Epithelial cell of proximal tubule (primary cell): ENCODE measurements around the gene DENND5A. TPM values are rescaled to one million over a fixed set of nuclear protein-coding genes. Genes with fewer than 3 reads are reported as not detected.

Experiments used
- DNase-seq: peaks from one replicate; pipeline ENCODE4 v3.0.0-alpha.2; 2011; ENCODE audit warnings: low read depth
- H3K4me3 ChIP-seq: 2 replicates; pipeline ENCODE4 v1.5.1; 2011; ENCODE audit warnings: low read depth, mild to moderate bottlenecking, low read length
- CTCF ChIP-seq: conservative IDR thresholded peaks from 2 replicates; pipeline ENCODE4 v1.5.1; 2012; ENCODE audit warnings: low read depth, mild to moderate bottlenecking, low read length
- total RNA-seq: library from RNA; depleted of rRNA; stranded (reverse); fragments of >200 nt; gene quantifications from 2 replicates; pipeline ENCODE4 v1.2.3, GENCODE V29; 2015

DENND5A gene
- total RNA-seq, 1 donor from 2014 or later = 75.0 TPM

GRCh38 chr11:9148035-9148434, 117.1 kb downstream of the DENND5A start:
- DNase-seq = no peak
- TF ChIP-seq CTCF = no peak

GRCh38 chr11:9146477-9146876, 118.7 kb downstream of the DENND5A start:
- H3K4me3 ChIP-seq = no peak overlapping the region
- TF ChIP-seq CTCF = no peak
- no peak for DNase-seq

More at GRCh38 chr11:9148035-9148434, 117.1 kb downstream of the DENND5A start:
- no peak overlapping the region for H3K4me3 ChIP-seq

GRCh38 chr11:9145283-9145682, 119.9 kb downstream of the DENND5A start:
- no peak overlapping the region for H3K4me3 ChIP-seq
- no peak for DNase-seq
- no peak for TF ChIP-seq CTCF

- no peak for DNase-seq
- no peak for TF ChIP-seq CTCF
Measured at GRCh38 chr11:9144828-9145227, 120.3 kb downstream of the DENND5A start.

GRCh38 chr11:9143721-9144120, 121.4 kb downstream of the DENND5A start:
- no peak for TF ChIP-seq CTCF
- no peak for DNase-seq

More at GRCh38 chr11:9144828-9145227, 120.3 kb downstream of the DENND5A start:
- H3K4me3 ChIP-seq = no peak overlapping the region

GRCh38 chr11:9142732-9143131, 122.4 kb downstream of the DENND5A start:
- DNase-seq = no peak
- no peak for TF ChIP-seq CTCF
- no peak overlapping the region for H3K4me3 ChIP-seq

More at GRCh38 chr11:9143721-9144120, 121.4 kb downstream of the DENND5A start:
- H3K4me3 ChIP-seq = no peak overlapping the region

- no peak for TF ChIP-seq CTCF
- no peak for DNase-seq
- no peak overlapping the region for H3K4me3 ChIP-seq
Measured at GRCh38 chr11:9141186-9141585, 124.0 kb downstream of the DENND5A start.
